Esophagus squamous epithelium (tissue), 5 donors: ENCODE measurements around the gene CD244. TPM values are rescaled to one million over a fixed set of nuclear protein-coding genes. Genes with fewer than 3 reads are reported as not detected.

Experiments
- DNase-seq: peaks from one replicate; lab custom pipeline; 2025; lab: John Stamatoyannopoulos, UW
- H3K27ac ChIP-seq, 4 donors: fragments of 200-600 bp; sonication (generic); one replicate each; pipeline ENCODE4 v1.5.1; 2016 to 2019; ENCODE audit warnings: mild to moderate bottlenecking in 1 of 4
- H3K27me3 ChIP-seq, 4 donors: fragments of 200-600 bp; sonication (generic); 1 replicate in 3 of 4; 2 replicates in 1 of 4; pipeline versions ENCODE4 v1.5.1 to v1.6.0; 2017 to 2021; ENCODE audit warnings: antibody characterized with exemption in 1 of 4
- H3K36me3 ChIP-seq, 3 donors: fragments of 200-600 bp; sonication (generic); one replicate each; pipeline ENCODE4 v1.5.1; 2016 to 2019
- H3K4me1 ChIP-seq, 3 donors: fragments of 200-600 bp; sonication (generic); one replicate each; pipeline ENCODE4 v1.5.1; 2017 to 2019
- H3K4me3 ChIP-seq, 4 donors: fragments of 200-600 bp; sonication (generic); 1 replicate in 3 of 4; 2 replicates in 1 of 4; pipeline ENCODE4 v1.5.1; 2016 to 2019; ENCODE audit warnings: mild to moderate bottlenecking in 2 of 4, moderate library complexity in 1 of 4
- H3K9me3 ChIP-seq, 3 donors: fragments of 200-600 bp; sonication (generic); one replicate each; pipeline ENCODE4 v1.5.1; 2016 to 2019
- CTCF ChIP-seq, 6 experiments: fragments of 450-650 bp in 4 of 6; fragments of 200-600 bp in 2 of 6; sonication (generic) in 2 of 6; IDR thresholded peaks; one replicate each; pipeline ENCODE4 v1.5.1; 2016 to 2019; ENCODE audit warnings: antibody characterized with exemption in 6 of 6, mild to moderate bottlenecking in 4 of 6, moderate library complexity in 4 of 6
- POLR2A ChIP-seq, 4 donors: fragments of 450-650 bp; IDR thresholded peaks; one replicate each; pipeline ENCODE4 v1.6.1; 2017; ENCODE audit warnings: antibody characterized with exemption in 4 of 4, mild to moderate bottlenecking in 4 of 4, moderate library complexity in 3 of 4
- WGBS, 2 donors: methylation state at CpG; one replicate each; pipeline ENCODE4 v1.1.5; 2018; 5-methylcytosine and 5-hydroxymethylcytosine counted together
- intact Hi-C: fragments of 100-400 bp; cut with DNase I; formaldehyde crosslinking; loops from one replicate; pipeline ENCODE4 v1.15.0; 2022
- total RNA-seq, 4 donors: library from RNA; depleted of rRNA; stranded (reverse); fragments of >200 nt; gene quantifications; one replicate each; pipeline ENCODE4 v1.1.0, GENCODE V29; 2016
- donor health status: DM: yes; HTN: yes; CAD: no.

CD244 gene
- total RNA-seq, 4 donors from 2014 or later, result 0.18 to 1.7 (median 0.56) TPM

GRCh38 chr1:160797271-160797709 lies 65.4 kb downstream of the CD244 start:
- Histone ChIP-seq H3K36me3 (no peaks in the 10 kb centered on the region), H3K4me1 (no peaks in the 10 kb centered on the region), H3K27ac (peak overlapping the region in 3 of 4 donors; percentile 18), H3K9me3 (no peaks in the 10 kb centered on the region), H3K4me3 (peak overlapping the region in 3 of 4 donors; percentile 10 to 37 (median 23)), H3K27me3 (no peaks in the 10 kb centered on the region)
- WGBS, 2 donors, result 49 to 82% methylated on average over 3 of the region's 3 CpGs
- TF ChIP-seq CTCF (IDR thresholded peaks at IDR 0.05), result no peak
- TF ChIP-seq POLR2A (IDR thresholded peaks at IDR 0.05), result no peak
- intact Hi-C loops, result no loop called here
- DNase-seq, result no peak

- Histone ChIP-seq H3K36me3 (no peaks in the 10 kb centered on the region), H3K27me3 (no peaks in the 10 kb centered on the region), H3K27ac (peak within 1 kb of the TSS in 3 of 4 donors; percentile 18 to 55 (median 51)), H3K4me1 (no peaks in the 10 kb centered on the region), H3K9me3 (no peaks in the 10 kb centered on the region), H3K4me3 (peak within 1 kb of the TSS in 3 of 4 donors; percentile 10 to 37 (median 23))
- 64 to 77% methylated on average over 4 of the region's 4 CpGs for WGBS, 2 donors
- intact Hi-C loops, result no loop called here
- peak in 1 of 4 donors; percentile 83 for TF ChIP-seq POLR2A (IDR thresholded peaks at IDR 0.05)
- TF ChIP-seq CTCF (IDR thresholded peaks at IDR 0.05), result no peak
- peak; percentile 31 for DNase-seq
These were observed 66.7 kb downstream of the CD244 start, which contains the start of gene LY9 for GRCh38 chr1:160795951-160796383. Gene LY9, plus strand, starts transcription at chr1:160796174. Its CDS starts 14 bp downstream, at chr1:160796188.

- no peak for DNase-seq
- Histone ChIP-seq H3K27me3 (no peaks in the 10 kb centered on the region), H3K4me1 (no peaks in the 10 kb centered on the region), H3K36me3 (no peaks in the 10 kb centered on the region), H3K4me3 (no peak overlapping the region), H3K9me3 (peaks cover 0 to 3% (median 0%) of the 10 kb centered on the region in 3 donors), H3K27ac (no peak overlapping the region)
- intact Hi-C loops, result no loop called here
- 46 to 48% methylated on average over 3 of the region's 3 CpGs for WGBS, 2 donors
- no peak for TF ChIP-seq POLR2A (IDR thresholded peaks at IDR 0.05)
- TF ChIP-seq CTCF (IDR thresholded peaks at IDR 0.05), result no peak
These were observed 68.3 kb downstream of the CD244 start for GRCh38 chr1:160794376-160794775.

GRCh38 chr1:160789702-160790611 lies 72.7 kb downstream of the CD244 start:
- 78 to 93% methylated on average over 10 to 12 of the region's 13 CpGs for WGBS, 2 donors
- intact Hi-C loops, result no loop called here
- no peak for DNase-seq
- no peak for TF ChIP-seq CTCF (IDR thresholded peaks at IDR 0.05)
- no peak for TF ChIP-seq POLR2A (IDR thresholded peaks at IDR 0.05)
- Histone ChIP-seq H3K27ac (peak overlapping the region in 1 of 4 donors; percentile 34), H3K27me3 (no peaks in the 10 kb centered on the region), H3K4me1 (no peaks in the 10 kb centered on the region), H3K4me3 (no peak overlapping the region), H3K36me3 (no peaks in the 10 kb centered on the region), H3K9me3 (peaks cover 0 to 7% (median 0%) of the 10 kb centered on the region in 3 donors)
